ENCODE results near the gene ADPGK.
"Not testable (repeated sequence)": the region's sequence is repeated elsewhere in the genome, so short reads cannot be mapped to it uniquely, and the experiment has no call there.

ADPGK gene

DNA sequence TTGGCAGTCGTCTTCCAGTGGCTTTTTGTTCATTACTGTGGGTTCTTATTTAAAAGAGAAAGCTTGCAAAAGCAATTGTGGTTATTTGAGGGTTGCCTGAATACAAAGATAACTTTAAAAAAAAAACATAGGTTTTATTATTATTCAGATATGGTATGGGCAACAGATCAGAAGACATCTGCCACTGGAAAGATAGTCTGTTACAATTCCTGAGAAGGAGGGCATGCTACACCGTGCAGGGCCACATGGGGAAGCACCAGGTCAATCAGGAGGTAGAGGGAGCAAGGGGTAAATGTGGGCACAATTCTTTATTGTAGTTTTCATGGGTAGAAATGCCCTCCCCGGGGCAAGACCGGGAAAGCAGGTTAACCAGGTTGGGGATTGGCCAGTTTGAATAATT, 51.0 kb downstream of the ADPGK start:
- H3K27me3 ChIP-seq (ENCODE audit: control insufficient read depth, insufficient read depth, low read length): no peaks in the 10 kb centered on the region
- H3K36me3 ChIP-seq (ENCODE audit: control insufficient read depth, insufficient read depth, low read length): peaks cover 23% of the 10 kb centered on the region
- H3K4me3 ChIP-seq (ENCODE audit: low read length): no peak overlapping the region

DNA sequence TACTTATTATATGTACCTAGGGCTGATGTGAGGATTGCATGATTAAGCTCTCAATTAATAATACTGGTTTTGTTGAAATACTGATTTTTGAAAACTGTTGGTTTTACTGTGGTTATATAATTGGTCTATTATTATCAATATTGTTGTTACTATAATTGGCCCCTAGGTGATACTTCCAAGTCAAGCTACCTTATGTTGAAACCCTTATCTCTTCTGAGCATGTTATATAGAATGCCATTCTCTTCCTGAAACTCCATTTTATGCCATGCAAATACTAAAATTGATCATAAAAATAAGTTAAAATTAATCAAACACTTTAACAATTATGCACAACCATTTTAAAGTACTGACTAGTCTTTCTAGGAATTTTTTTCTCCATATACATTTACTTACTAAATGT, 51.5 kb downstream of the ADPGK start:
- Histone ChIP-seq H3K4me1 (ENCODE audit: control insufficient read depth, insufficient read depth, low read length) (no peaks in the 10 kb centered on the region), H3K27me3 (ENCODE audit: control insufficient read depth, insufficient read depth, low read length) (no peaks in the 10 kb centered on the region), H3K36me3 (ENCODE audit: control insufficient read depth, insufficient read depth, low read length) (peaks cover 21% of the 10 kb centered on the region), H3K27ac (ENCODE audit: low read depth, low read length) (no peak overlapping the region), H3K4me3 (ENCODE audit: low read length) (no peak overlapping the region), H3K9ac (ENCODE audit: low read length) (no peak overlapping the region)

More for the DNA sequence above, 51.0 kb downstream of the ADPGK start:
- Histone ChIP-seq H3K9ac (ENCODE audit: low read length) (no peak overlapping the region), H3K4me1 (ENCODE audit: control insufficient read depth, insufficient read depth, low read length) (no peaks in the 10 kb centered on the region), H3K27ac (ENCODE audit: low read depth, low read length) (no peak overlapping the region)

GRCh38 chr15:72728821-72729220, 54.7 kb downstream of the ADPGK start:
- H3K4me3 ChIP-seq (ENCODE audit: low read length): no peak overlapping the region
- no peaks in the 10 kb centered on the region for H3K4me1 ChIP-seq (ENCODE audit: control insufficient read depth, insufficient read depth, low read length)
- H3K36me3 ChIP-seq (ENCODE audit: control insufficient read depth, insufficient read depth, low read length): peaks cover 6% of the 10 kb centered on the region
- H3K9ac ChIP-seq (ENCODE audit: low read length): no peak overlapping the region
- H3K27ac ChIP-seq (ENCODE audit: low read depth, low read length): no peak overlapping the region
- H3K27me3 ChIP-seq (ENCODE audit: control insufficient read depth, insufficient read depth, low read length): no peaks in the 10 kb centered on the region

GRCh38 chr15:72728249-72728648, 55.3 kb downstream of the ADPGK start:
- H3K4me1 ChIP-seq (ENCODE audit: control insufficient read depth, insufficient read depth, low read length); H3K4me3 ChIP-seq (ENCODE audit: low read length); H3K27me3 ChIP-seq (ENCODE audit: control insufficient read depth, insufficient read depth, low read length); H3K36me3 ChIP-seq (ENCODE audit: control insufficient read depth, insufficient read depth, low read length); H3K27ac ChIP-seq (ENCODE audit: low read depth, low read length); H3K9ac ChIP-seq (ENCODE audit: low read length): not testable (repeated sequence)

- Histone ChIP-seq H3K4me3 (ENCODE audit: low read length) (no peak overlapping the region), H3K36me3 (ENCODE audit: control insufficient read depth, insufficient read depth, low read length) (peaks cover 6% of the 10 kb centered on the region), H3K27ac (ENCODE audit: low read depth, low read length) (no peak overlapping the region), H3K4me1 (ENCODE audit: control insufficient read depth, insufficient read depth, low read length) (no peaks in the 10 kb centered on the region), H3K27me3 (ENCODE audit: control insufficient read depth, insufficient read depth, low read length) (no peaks in the 10 kb centered on the region), H3K9ac (ENCODE audit: low read length) (no peak overlapping the region)
Measured at GRCh38 chr15:72727154-72727553, 56.4 kb downstream of the ADPGK start.

DNA sequence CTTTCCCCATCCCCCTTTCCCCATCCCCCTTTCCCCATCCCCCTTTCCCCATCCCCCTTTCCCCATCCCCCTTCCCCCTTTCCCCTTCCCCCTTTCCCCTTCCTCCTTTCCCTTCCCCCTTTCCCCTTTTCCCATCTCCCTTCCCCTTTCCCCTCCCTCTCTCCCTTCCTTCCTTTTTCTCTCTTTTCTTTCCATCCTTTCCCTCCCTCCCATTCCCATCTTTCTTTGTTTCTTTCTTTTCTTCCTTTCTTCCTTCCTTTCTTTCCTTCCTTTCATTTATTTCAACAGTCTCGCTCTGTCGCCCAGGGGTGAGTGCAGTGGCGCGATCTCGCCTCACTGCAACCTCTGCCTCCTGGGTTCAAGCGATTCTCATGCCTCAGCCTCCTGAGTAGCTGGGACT, 57.7 kb downstream of the ADPGK start:
- H3K9ac ChIP-seq (ENCODE audit: low read length); H3K27me3 ChIP-seq (ENCODE audit: control insufficient read depth, insufficient read depth, low read length); H3K36me3 ChIP-seq (ENCODE audit: control insufficient read depth, insufficient read depth, low read length); H3K4me1 ChIP-seq (ENCODE audit: control insufficient read depth, insufficient read depth, low read length); H3K4me3 ChIP-seq (ENCODE audit: low read length); H3K27ac ChIP-seq (ENCODE audit: low read depth, low read length): not testable (repeated sequence)

- H3K36me3 ChIP-seq (ENCODE audit: control insufficient read depth, insufficient read depth, low read length): no peaks in the 10 kb centered on the region
- H3K4me3 ChIP-seq (ENCODE audit: low read length): no peak overlapping the region
- H3K27ac ChIP-seq (ENCODE audit: low read depth, low read length): no peak overlapping the region
- no peaks in the 10 kb centered on the region for H3K27me3 ChIP-seq (ENCODE audit: control insufficient read depth, insufficient read depth, low read length)
- H3K9ac ChIP-seq (ENCODE audit: low read length): no peak overlapping the region
- H3K4me1 ChIP-seq (ENCODE audit: control insufficient read depth, insufficient read depth, low read length): no peaks in the 10 kb centered on the region
Measured at GRCh38 chr15:72725446-72725845, 58.1 kb downstream of the ADPGK start.

GRCh38 chr15:72724028-72724427, 59.5 kb downstream of the ADPGK start:
- Histone ChIP-seq H3K9ac (ENCODE audit: low read length) (no peak overlapping the region), H3K36me3 (ENCODE audit: control insufficient read depth, insufficient read depth, low read length) (no peaks in the 10 kb centered on the region), H3K4me3 (ENCODE audit: low read length) (no peak overlapping the region), H3K27me3 (ENCODE audit: control insufficient read depth, insufficient read depth, low read length) (no peaks in the 10 kb centered on the region), H3K27ac (ENCODE audit: low read depth, low read length) (no peak overlapping the region), H3K4me1 (ENCODE audit: control insufficient read depth, insufficient read depth, low read length) (no peaks in the 10 kb centered on the region)

DNA sequence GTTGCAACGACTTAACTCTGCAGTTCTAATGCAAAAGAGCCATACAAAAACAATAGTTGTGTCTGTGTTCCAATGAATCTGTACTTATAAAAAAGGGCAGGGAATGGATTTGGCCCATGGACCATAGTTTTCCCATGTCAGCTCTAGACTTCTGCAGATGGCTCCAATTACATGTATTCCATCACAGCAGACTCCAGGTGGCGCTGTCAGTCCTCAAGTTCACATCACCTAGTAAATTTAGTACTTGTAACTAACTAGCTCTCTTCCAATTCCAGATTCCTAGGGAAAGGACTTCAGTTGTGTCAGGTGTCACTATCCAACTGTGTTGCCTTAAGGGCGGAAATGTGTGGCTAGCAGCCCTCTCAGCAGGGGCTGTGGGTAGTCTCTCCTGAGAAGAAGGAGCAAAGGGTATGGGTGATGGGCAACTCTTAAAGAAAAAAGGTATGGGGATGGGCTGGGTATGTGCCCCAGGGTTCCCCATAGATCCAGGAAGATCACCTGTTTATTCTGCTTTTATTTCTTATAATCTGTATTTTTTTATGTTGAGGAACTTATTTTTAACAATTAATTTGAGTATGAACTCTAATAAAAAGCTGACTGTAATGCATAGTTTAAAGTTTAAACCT, 61.4 kb downstream of the ADPGK start:
- H3K36me3 ChIP-seq (ENCODE audit: control insufficient read depth, insufficient read depth, low read length): peaks cover 2% of the 10 kb centered on the region
- H3K27ac ChIP-seq (ENCODE audit: low read depth, low read length): no peak overlapping the region
- no peak overlapping the region for H3K4me3 ChIP-seq (ENCODE audit: low read length)
- no peaks in the 10 kb centered on the region for H3K27me3 ChIP-seq (ENCODE audit: control insufficient read depth, insufficient read depth, low read length)
- H3K4me1 ChIP-seq (ENCODE audit: control insufficient read depth, insufficient read depth, low read length): no peaks in the 10 kb centered on the region
- no peak overlapping the region for H3K9ac ChIP-seq (ENCODE audit: low read length)

GRCh38 chr15:72708551-72709303, 74.8 kb downstream of the ADPGK start:
- not testable (repeated sequence) for H3K27ac ChIP-seq (ENCODE audit: low read depth, low read length); H3K4me1 ChIP-seq (ENCODE audit: control insufficient read depth, insufficient read depth, low read length); H3K9ac ChIP-seq (ENCODE audit: low read length); H3K4me3 ChIP-seq (ENCODE audit: low read length); H3K36me3 ChIP-seq (ENCODE audit: control insufficient read depth, insufficient read depth, low read length); H3K27me3 ChIP-seq (ENCODE audit: control insufficient read depth, insufficient read depth, low read length)

- H3K9ac ChIP-seq (ENCODE audit: low read length): no peak overlapping the region
- H3K36me3 ChIP-seq (ENCODE audit: control insufficient read depth, insufficient read depth, low read length): no peaks in the 10 kb centered on the region
- no peak overlapping the region for H3K4me3 ChIP-seq (ENCODE audit: low read length)
- no peak overlapping the region for H3K27ac ChIP-seq (ENCODE audit: low read depth, low read length)
- H3K27me3 ChIP-seq (ENCODE audit: control insufficient read depth, insufficient read depth, low read length): no peaks in the 10 kb centered on the region
- no peaks in the 10 kb centered on the region for H3K4me1 ChIP-seq (ENCODE audit: control insufficient read depth, insufficient read depth, low read length)
Measured at GRCh38 chr15:72706266-72706665, 77.3 kb downstream of the ADPGK start.
